DMS79 treated with DMSO at 0.1 percent for 48 hours (cell line): ENCODE results near the gene HACE1.
"Not testable (repeated sequence)": the region's sequence is repeated elsewhere in the genome, so short reads cannot be mapped to it uniquely, and the experiment has no call there.

Source experiments
- DNase-seq: peaks from one replicate; lab custom pipeline; 2025; lab: John Stamatoyannopoulos, UW

HACE1 gene

DNA sequence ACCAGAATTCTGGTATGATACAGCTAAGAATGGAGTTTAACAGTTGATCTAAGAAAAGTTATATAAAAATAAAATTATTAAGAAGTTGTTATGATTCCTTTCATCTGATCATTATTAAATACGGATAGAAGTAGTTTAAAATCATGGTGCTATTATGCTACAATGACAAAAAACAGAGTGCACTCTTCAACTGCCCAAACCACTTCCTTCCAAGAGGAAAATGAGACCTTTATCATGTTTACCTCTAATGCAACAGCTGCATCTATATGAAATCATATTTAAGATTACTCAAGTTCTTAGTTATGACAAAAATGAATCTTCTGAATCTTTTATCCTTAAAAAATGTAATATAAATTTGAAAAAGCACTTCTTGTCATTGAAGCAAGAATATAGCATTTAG, 31.2 kb downstream of the HACE1 start:
- no peak for DNase-seq

DNA sequence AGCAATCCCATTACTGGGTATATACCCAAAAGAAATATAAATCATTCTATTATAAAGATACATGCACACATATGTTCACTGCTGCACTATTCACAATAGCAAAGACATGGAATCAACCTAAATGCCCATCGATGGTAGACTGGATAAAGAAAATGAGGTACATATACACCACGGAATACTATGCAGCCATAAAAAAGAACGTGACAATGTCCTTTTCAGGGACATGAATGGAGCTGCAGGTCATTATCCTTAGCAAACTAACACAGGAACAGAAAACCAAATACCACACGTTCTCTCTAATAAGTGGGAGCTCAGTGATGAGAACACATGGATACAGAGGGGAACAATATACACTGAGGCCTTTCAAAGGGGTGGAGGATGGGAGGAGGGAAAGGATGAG, 38.9 kb downstream of the HACE1 start:
- DNase-seq, result not testable (repeated sequence)

- no peak for DNase-seq
Measured at GRCh38 chr6:104816125-104816524, 43.6 kb downstream of the HACE1 start.

GRCh38 chr6:104814743-104815142, 45.0 kb downstream of the HACE1 start:
- no peak for DNase-seq

- DNase-seq, result no peak
Measured at GRCh38 chr6:104813552-104813951, 46.2 kb downstream of the HACE1 start.

DNA sequence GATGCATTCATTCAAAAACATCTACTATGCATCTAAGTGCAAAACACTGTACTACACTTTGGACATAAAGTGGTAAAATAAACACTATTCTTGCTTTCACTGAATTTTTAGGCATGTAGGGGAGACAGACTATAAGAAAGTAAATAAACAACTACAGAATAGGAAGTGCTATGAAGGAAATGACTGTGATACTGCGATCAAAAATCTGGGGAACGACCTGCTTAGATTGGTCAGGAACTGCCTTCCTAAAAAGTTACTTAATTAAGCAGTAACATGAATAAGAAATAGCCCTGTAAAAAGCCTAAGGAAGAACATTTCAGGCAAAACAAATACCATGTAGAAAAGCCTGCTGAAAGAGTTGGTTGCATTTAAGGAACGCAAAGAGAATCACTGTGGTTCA, 50.6 kb downstream of the HACE1 start:
- DNase-seq, result no peak

GRCh38 chr6:104805335-104805734, 54.4 kb downstream of the HACE1 start:
- not testable (repeated sequence) for DNase-seq

DNA sequence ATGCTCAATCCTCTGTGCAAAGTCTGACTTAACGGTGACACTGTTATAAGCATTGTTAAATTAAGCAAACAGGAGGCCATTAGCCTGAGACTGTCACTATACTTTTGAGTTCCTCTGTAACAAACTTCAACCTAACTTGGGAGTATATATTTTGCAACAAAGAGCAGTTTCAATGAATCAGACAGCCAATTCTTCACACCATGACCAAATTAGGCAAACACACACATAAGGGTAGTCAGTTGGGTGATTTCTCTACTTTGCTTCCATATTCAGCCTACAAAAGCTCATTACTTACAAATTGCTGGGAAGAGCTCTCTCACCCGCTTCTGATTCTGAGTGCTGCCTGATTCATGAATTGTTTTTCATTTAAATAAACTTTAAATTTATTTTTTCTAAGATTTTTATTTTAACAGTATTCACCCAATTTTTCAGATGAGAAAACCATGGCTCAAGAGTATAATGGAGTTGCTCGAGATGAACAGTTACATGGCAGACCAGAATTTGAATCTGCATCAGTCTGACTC, 60.5 kb downstream of the HACE1 start:
- DNase-seq, result no peak

- DNase-seq, result no peak
Measured at GRCh38 chr6:104796031-104796785, 63.5 kb downstream of the HACE1 start.

DNA sequence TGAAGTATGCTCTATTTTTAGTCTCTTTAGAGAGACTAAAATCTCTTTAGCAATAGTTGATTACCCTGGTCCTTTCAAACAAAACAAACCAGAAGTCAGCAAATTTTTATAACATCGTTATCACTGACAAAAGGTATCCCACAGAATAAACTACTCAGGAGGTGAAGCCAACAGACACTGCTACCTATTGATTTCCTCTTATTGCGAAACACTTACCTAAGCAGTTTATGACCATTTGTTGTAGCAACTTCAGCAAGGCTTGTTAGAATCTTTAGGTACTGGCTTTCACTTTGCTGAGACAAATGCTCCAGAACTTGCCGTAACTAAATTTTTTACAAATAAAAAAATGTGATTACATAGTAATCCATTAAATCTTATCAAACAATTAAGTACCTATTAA, 64.4 kb downstream of the HACE1 start:
- DNase-seq, result no peak

DNA sequence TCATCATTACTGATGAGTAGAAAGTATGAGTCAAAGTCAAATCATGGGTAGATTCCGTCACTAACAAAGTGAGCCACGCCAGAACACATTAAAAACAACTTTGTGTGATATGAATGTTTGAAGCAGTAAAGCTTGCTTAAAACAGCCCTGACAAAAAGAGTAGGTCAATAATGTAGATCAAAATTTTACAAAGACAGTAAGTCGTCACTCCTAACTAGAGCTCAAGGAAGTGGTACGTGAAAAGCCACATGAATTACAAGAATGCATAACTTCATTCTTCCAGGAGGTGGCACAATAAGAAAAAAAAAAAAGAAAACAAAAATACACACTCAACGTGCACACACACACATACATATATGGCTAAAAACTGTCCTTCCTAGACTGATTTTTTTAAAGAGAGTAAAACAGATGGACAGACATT, 69.9 kb downstream of the HACE1 start:
- no peak for DNase-seq

GRCh38 chr6:104788400-104788799, 71.3 kb downstream of the HACE1 start:
- DNase-seq, result no peak

GRCh38 chr6:104787305-104787704, 72.4 kb downstream of the HACE1 start:
- no peak for DNase-seq

GRCh38 chr6:104784884-104785283, 74.8 kb downstream of the HACE1 start:
- no peak for DNase-seq

- DNase-seq, result peak; percentile 36
Measured at GRCh38 chr6:104771258-104771832, 88.4 kb downstream of the HACE1 start.

GRCh38 chr6:104768906-104769305, 90.8 kb downstream of the HACE1 start:
- no peak for DNase-seq

DNA sequence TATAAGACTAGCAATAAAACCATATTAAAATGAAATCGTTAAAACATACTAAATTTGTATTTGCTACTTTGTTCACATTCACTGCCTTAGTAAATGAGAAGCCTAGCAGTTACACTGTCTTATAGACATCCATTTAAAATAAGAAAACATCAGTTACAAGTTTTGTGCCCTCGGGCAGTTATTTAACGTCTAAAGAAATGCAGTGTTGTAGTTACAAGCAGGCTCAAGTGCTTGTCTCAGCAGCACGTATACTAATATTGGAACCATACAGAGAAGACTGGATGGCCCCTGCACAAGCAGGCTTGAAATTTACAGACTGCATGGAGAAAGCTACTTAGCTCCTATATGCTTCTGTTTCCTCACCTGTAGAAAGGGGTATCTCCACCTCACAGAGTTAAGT, 93.1 kb downstream of the HACE1 start:
- DNase-seq, result no peak

- no peak for DNase-seq
Measured at GRCh38 chr6:104754788-104755409, 104.8 kb downstream of the HACE1 start.

DNA sequence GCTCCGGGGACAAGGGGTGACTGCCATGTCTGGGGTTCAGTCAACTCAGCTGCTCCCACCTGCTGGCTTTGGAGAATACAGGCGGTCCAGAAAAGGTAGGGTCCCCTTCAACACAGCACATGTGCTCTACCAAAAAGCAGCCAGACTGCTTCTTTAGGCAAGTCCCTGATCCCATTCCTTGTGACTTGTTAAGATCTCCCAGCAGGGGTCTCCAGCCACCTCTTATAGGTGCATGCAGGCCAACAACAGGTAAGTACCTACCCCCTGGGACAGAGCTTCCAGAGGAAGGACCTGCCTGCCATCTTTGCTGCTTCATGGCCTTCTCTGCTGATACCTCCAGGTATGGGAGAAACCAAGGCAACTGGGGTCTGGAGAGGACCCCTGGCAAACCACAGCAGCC, 106.5 kb downstream of the HACE1 start:
- no peak for DNase-seq

GRCh38 chr6:104750449-104750848, 109.3 kb downstream of the HACE1 start:
- DNase-seq, result no peak

DNA sequence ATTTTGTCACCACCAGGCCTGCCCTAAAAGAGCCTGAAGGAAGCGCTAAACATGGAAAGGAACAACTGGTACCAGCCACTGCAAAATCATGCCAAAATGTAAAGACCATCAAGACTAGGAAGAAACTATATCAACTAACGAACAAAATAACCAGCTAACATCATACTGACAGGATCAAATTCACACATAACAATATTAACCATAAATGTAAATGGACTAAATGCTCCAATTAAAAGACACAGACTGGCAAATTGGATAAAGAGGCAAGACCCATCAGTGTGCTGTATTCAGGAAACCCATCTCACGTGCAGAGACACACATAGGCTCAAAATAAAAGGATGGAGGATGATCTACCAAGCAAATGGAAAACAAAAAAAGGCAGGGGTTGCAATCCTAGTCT, 120.6 kb downstream of the HACE1 start:
- DNase-seq, result not testable (repeated sequence)

DNA sequence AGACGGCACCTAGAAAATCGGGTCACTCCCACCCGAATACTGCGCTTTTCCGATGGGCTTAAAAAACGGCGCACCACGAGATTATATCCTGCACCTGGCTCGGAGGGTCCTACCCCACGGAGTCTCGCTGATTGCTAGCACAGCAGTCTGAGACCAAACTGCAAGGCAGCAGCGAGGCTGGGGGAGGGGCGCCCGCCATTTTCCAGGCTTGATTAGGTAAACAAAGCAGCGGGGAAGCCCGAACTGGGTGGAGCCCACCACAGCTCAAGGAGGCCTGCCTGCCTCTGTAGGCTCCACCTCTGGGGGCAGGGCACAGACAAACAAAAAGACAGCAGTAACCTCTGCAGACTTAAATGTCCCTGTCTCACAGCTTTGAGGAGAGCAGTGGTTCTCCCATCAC, 122.2 kb downstream of the HACE1 start:
- not testable (repeated sequence) for DNase-seq

DNA sequence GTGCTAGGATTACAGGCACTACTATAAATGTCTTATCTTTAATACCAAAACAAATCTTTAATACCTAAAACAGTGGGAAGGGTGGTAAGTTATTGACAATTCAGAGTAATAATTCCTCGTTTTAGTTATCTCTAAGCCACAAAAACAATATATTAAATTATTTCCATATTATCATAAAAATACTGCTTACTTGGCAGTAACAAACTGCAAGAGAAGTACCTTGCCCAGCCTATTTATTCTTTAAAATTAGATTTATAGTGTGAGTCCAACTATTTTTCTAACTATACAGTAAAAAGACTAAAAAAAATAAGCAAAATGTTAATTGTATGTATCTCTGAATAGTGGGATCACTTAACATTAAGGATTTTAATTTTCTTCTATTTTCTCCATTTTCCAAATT, 123.2 kb downstream of the HACE1 start:
- no peak for DNase-seq
